Nephron progenitor cell (in vitro differentiated cells): ENCODE data around the gene ATP11C.
"Not testable (repeated sequence)": the region's sequence is repeated elsewhere in the genome, so short reads cannot be mapped to it uniquely, and the experiment has no call there.

Experiments used
- DNase-seq: peaks from one replicate; pipeline ENCODE4 v3.0.0; 2021
- H3K27ac Mint-ChIP-seq: 2 replicates; pipeline ENCODE4 v1.8.0; 2021; ENCODE audit warnings: mild to moderate bottlenecking, moderate library complexity, mixed read lengths
- H3K27me3 Mint-ChIP-seq: 2 replicates; pipeline ENCODE4 v1.8.0; 2021; ENCODE audit warnings: mild to moderate bottlenecking, low read depth, mixed read lengths; ENCODE audit not compliant: poor library complexity
- H3K36me3 Mint-ChIP-seq: 2 replicates; pipeline ENCODE4 v1.8.0; 2021; ENCODE audit warnings: low read depth, mixed read lengths
- H3K4me1 Mint-ChIP-seq: 2 replicates; pipeline ENCODE4 v1.8.0; 2021; ENCODE audit warnings: mixed read lengths
- H3K4me3 Mint-ChIP-seq: 2 replicates; pipeline ENCODE4 v1.8.0; 2021; ENCODE audit warnings: mild to moderate bottlenecking, moderate library complexity, mixed read lengths
- H3K9me3 Mint-ChIP-seq: 2 replicates; pipeline ENCODE4 v1.8.0; 2021; ENCODE audit warnings: mild to moderate bottlenecking, moderate library complexity, mixed read lengths
- CTCF ChIP-seq: fragments of 200-600 bp; sonication (generic); IDR thresholded peaks from 2 replicates; pipeline ENCODE4 v1.5.0; 2021; ENCODE audit warnings: antibody characterized with exemption

The ATP11C gene

DNA sequence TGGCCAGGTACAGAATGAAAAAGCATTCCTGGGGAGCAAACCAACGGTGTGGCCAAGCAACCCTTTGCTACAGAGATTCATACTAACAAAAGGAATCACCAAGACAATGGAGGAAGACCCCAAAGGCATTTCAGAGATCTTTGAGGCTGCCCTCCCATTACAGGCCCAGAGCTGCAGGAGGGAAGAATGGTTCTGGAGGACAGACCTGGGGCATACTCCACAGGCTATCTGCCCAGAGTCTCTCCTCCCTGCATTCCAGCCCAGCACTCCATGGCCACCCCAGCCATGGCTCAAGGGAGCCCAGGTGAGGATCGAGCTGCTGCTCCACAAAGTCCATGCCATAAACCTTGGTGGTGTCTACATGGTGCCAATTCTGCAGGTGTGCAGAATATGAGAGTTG, 81.9 kb downstream of the ATP11C start:
- H3K27ac Mint-ChIP-seq = no peak overlapping the region
- peaks cover under 1% of the 10 kb centered on the region for H3K36me3 Mint-ChIP-seq
- no peaks in the 10 kb centered on the region for H3K27me3 Mint-ChIP-seq
- H3K4me1 Mint-ChIP-seq = no peaks in the 10 kb centered on the region
- DNase-seq = no peak
- no peak overlapping the region for H3K4me3 Mint-ChIP-seq
- TF ChIP-seq CTCF = no peak
- H3K9me3 Mint-ChIP-seq = peaks cover 11% of the 10 kb centered on the region

- Mint-ChIP-seq H3K27me3 (no peaks in the 10 kb centered on the region), H3K9me3 (peaks cover 22% of the 10 kb centered on the region), H3K4me3 (no peak overlapping the region), H3K4me1 (peaks cover 16% of the 10 kb centered on the region), H3K36me3 (peaks cover 12% of the 10 kb centered on the region), H3K27ac (peak overlapping the region; percentile 52)
- no peak for TF ChIP-seq CTCF
- no peak for DNase-seq
Measured at GRCh38 chrX:139844884-139845283, 88.0 kb downstream of the ATP11C start.

DNA sequence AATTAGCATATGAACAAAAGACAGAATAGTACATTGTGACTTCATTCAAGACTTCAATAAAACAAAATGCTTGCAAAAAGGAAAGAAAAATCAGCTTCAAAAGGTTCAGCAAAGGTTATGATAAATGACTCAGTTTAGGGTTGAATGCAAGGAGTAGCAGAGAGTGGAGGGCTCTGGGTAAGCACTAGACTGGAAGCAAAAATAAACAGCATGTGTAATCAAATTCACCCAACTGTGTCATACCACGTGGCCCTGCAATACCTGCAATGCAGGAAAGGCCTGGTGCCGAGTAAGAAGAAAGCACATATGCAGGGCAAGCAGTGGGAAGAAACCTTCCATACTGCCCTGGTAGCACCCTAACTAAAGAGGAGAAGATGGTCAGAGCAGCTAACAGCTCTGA, 88.7 kb downstream of the ATP11C start:
- H3K9me3 Mint-ChIP-seq = peaks cover 29% of the 10 kb centered on the region
- no peak for TF ChIP-seq CTCF
- no peak for DNase-seq
- no peaks in the 10 kb centered on the region for H3K27me3 Mint-ChIP-seq
- H3K4me1 Mint-ChIP-seq = peaks cover 16% of the 10 kb centered on the region
- H3K27ac Mint-ChIP-seq = no peak overlapping the region
- H3K36me3 Mint-ChIP-seq = peaks cover 20% of the 10 kb centered on the region
- no peak overlapping the region for H3K4me3 Mint-ChIP-seq

DNA sequence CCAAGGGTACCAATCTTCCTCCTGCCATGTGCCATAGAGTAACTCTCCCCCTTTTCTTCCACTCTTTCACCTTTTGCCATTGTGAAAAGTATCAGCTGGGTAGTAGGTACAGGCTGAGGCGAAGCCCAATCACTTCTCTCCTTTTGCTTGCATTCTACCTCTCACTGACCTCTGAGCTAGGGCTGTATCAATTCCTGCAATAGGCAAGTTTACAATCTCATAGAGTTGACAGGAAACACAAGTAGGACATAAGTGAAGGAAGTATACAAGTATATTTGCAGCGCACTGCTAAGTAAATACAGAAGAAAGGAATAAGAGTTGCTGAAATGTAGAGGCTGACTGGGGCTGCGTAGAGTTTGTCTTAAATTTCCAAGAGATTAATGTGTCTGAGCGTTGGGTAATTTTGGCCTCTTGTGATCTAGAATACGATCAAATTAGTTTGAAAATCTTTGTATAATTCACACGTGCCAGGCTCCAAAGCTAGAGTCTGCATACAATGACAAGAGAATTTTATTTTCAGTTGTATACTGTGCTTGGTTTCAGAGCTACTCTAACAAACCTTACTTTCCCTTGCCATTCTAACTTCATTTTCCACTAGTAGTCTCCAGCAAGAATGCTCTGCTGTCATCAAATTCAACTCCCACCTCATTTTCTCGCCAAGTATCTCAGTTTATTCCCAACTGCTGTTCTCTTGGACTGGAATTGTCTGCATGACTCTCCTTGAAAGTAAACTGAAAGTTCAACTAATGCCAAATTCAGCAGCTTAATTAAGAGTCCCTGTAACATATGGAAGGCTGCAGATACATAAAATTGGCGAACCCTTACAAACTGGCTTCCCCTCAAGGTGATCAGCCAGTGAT, 90.3 kb downstream of the ATP11C start:
- peaks cover 40% of the 10 kb centered on the region for H3K9me3 Mint-ChIP-seq
- peaks cover 24% of the 10 kb centered on the region for H3K36me3 Mint-ChIP-seq
- no peak overlapping the region for H3K4me3 Mint-ChIP-seq
- H3K4me1 Mint-ChIP-seq = peaks cover 16% of the 10 kb centered on the region
- no peak for TF ChIP-seq CTCF
- H3K27ac Mint-ChIP-seq = no peak overlapping the region
- DNase-seq = no peak
- H3K27me3 Mint-ChIP-seq = no peaks in the 10 kb centered on the region

DNA sequence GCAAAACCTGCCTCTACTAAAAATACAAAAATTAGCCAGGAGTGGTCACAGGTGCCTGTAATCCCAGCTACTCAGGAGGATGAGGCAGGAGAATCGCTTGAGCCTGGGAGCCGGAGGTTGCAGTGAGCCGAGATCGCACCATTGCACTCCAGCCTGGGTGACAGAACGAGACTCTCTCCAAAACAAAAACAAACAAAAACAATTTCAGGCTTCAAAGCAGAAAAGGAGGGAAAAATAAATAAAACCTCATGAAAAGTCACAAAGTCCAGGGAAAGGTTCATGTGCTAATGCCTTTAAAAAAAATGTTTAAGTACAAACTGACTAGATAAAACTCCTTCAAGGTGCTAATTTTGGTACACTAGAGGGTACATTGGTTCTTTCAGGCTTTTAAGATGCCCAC, 96.5 kb downstream of the ATP11C start:
- Mint-ChIP-seq H3K9me3 (peaks cover 37% of the 10 kb centered on the region), H3K36me3 (peaks cover 14% of the 10 kb centered on the region), H3K4me1 (peaks cover 22% of the 10 kb centered on the region)
- not testable (repeated sequence) for H3K27me3 Mint-ChIP-seq, H3K27ac Mint-ChIP-seq, H3K4me3 Mint-ChIP-seq, DNase-seq

DNA sequence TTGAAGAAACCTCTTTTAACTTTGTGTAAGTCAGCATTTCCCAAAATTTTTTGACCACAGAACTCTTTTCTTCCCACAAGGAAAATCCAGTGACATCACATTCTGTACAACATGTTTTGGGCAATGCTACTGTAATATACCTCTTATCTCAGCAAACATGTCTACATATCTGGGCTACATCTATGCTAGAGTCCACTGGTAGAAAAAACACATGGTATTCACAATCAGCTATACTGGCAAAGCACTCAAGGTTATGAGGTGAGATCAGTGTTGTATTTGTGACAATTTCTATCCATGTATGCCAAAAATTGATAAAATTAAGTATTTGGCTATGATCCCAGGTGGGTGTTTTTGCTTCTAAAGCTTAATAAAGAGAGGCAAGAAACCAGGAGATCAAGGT, 98.0 kb downstream of the ATP11C start:
- H3K4me3 Mint-ChIP-seq = no peak overlapping the region
- H3K27ac Mint-ChIP-seq = no peak overlapping the region
- no peaks in the 10 kb centered on the region for H3K27me3 Mint-ChIP-seq
- H3K9me3 Mint-ChIP-seq = peaks cover 31% of the 10 kb centered on the region
- no peak for DNase-seq
- peaks cover 12% of the 10 kb centered on the region for H3K36me3 Mint-ChIP-seq
- peaks cover 29% of the 10 kb centered on the region for H3K4me1 Mint-ChIP-seq
- no peak for TF ChIP-seq CTCF
